GM23338 (cell line): Measurements from ENCODE around the gene OR4N2.
"Not testable (repeated sequence)": the region's sequence is repeated elsewhere in the genome, so short reads cannot be mapped to it uniquely, and the experiment has no call there.

Source experiments
- EZH2 ChIP-seq: fragments of 200-600 bp; sonication (generic); IDR thresholded peaks from one replicate; pipeline ENCODE4 v1.8.0; 2017; ENCODE audit warnings: antibody characterized with exemption, mild to moderate bottlenecking, low read depth; ENCODE audit not compliant: unreplicated experiment
- EZH2phosphoT487 ChIP-seq: fragments of 200-600 bp; sonication (generic); IDR thresholded peaks from one replicate; pipeline ENCODE4 v1.8.1; 2018; ENCODE audit warnings: antibody characterized with exemption; ENCODE audit not compliant: unreplicated experiment
- POLR2AphosphoS5 ChIP-seq: IDR thresholded peaks from 2 replicates; pipeline ENCODE4 v1.6.1; 2016; ENCODE audit warnings: antibody characterized with exemption, low read depth
- TF ChIP-seq, protein P1 (sequence below), 2 experiments: fragments of 200-600 bp in 1 of 2; sonication (generic) in 1 of 2; conservative IDR thresholded peaks; 2 replicates each; pipeline versions ENCODE4 v1.5.1 to v1.6.1; 2016 to 2017; ENCODE audit warnings: antibody characterized with exemption in 2 of 2, low read depth in 2 of 2, mild to moderate bottlenecking in 2 of 2, moderate library complexity in 1 of 2

DNA sequence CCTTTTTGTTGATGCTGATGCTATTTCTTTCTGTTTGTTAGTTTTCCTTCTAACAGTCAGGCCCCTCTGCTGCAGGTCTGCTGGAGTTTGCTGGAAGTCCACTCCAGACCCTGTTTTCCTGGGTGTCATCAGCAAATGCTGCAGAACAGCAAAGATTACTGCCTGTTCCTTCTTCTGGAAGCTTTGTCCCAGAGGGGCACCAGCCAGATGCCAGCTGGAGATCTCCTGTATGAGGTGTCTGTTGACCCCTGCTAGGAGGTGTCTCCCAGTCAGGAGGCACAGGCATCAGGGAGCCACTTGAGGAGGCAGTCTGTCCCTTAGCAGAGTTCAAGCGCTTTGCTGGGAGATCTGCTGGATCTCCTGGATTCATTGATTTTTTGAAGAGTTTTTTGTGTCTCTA lies 16.3 kb downstream of the OR4N2 start:
- TF ChIP-seq, protein P1, sequence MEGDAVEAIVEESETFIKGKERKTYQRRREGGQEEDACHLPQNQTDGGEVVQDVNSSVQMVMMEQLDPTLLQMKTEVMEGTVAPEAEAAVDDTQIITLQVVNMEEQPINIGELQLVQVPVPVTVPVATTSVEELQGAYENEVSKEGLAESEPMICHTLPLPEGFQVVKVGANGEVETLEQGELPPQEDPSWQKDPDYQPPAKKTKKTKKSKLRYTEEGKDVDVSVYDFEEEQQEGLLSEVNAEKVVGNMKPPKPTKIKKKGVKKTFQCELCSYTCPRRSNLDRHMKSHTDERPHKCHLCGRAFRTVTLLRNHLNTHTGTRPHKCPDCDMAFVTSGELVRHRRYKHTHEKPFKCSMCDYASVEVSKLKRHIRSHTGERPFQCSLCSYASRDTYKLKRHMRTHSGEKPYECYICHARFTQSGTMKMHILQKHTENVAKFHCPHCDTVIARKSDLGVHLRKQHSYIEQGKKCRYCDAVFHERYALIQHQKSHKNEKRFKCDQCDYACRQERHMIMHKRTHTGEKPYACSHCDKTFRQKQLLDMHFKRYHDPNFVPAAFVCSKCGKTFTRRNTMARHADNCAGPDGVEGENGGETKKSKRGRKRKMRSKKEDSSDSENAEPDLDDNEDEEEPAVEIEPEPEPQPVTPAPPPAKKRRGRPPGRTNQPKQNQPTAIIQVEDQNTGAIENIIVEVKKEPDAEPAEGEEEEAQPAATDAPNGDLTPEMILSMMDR (conservative IDR thresholded peaks at IDR 0.05; ENCODE audit: low read depth in 2 of 2), result not testable (repeated sequence)
- not testable (repeated sequence) for TF ChIP-seq EZH2phosphoT487, POLR2AphosphoS5, EZH2
